Neural crest cell (in vitro differentiated cells): Measurements from ENCODE around the gene NOL9. TPM values are rescaled to one million over a fixed set of nuclear protein-coding genes. Genes with fewer than 3 reads are reported as not detected.

ENCODE experiments used
- DNase-seq: peaks from one replicate; pipeline ENCODE4 v3.0.0; 2021; ENCODE audit warnings: low read depth, mixed read lengths, low spot score
- H3K27ac Mint-ChIP-seq: one replicate; pipeline ENCODE4 v1.8.0; 2021; ENCODE audit warnings: mild to moderate bottlenecking, mixed read lengths; ENCODE audit not compliant: unreplicated experiment
- H3K27me3 Mint-ChIP-seq: 2 replicates; pipeline ENCODE4 v1.8.0; 2021; ENCODE audit warnings: low read depth, mild to moderate bottlenecking, mixed read lengths
- H3K36me3 Mint-ChIP-seq: 2 replicates; pipeline ENCODE4 v1.8.0; 2021; ENCODE audit warnings: low read depth, mild to moderate bottlenecking, mixed read lengths
- H3K4me1 Mint-ChIP-seq: 2 replicates; pipeline ENCODE4 v1.8.0; 2021; ENCODE audit warnings: mixed read lengths
- H3K4me3 Mint-ChIP-seq: one replicate; pipeline ENCODE4 v1.8.0; 2021; ENCODE audit warnings: mild to moderate bottlenecking, mixed read lengths
- H3K9me3 Mint-ChIP-seq: 2 replicates; pipeline ENCODE4 v1.8.0; 2021; ENCODE audit warnings: mixed read lengths
- CTCF ChIP-seq: fragments of 200-600 bp; sonication (generic); conservative IDR thresholded peaks from 2 replicates; pipeline ENCODE4 v1.5.0; 2021; ENCODE audit warnings: antibody characterized with exemption, mild to moderate bottlenecking
- total RNA-seq: library from RNA; stranded (reverse); gene quantifications from 2 replicates; pipeline ENCODE4 v1.2.1, GENCODE V29; 2021

NOL9 gene
- total RNA-seq, 1 donor from 2014 or later, result 47.2 TPM

DNA sequence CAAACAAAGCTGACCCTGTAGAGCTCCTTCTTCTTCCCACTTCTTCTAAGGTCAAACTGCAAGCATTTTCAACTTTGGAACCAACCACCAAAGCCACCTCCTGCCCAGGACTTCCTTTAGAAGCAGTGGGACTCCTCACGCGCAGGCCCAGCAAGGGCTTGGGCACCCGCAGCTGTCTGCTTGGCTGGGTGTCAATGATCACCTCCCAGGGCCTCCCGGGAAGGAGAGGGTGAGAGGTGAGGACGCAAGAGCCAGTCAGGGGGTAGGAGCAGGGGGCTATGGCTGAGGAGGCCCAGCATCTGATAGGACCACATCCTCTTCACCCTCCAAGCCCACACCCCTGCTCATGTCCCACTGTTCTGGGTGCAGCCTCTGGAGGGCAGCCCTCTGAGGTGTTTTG lies 38.1 kb upstream of the NOL9 start:
- Mint-ChIP-seq H3K36me3 (peaks cover 2% of the 10 kb centered on the region), H3K4me3 (no peak overlapping the region), H3K4me1 (no peaks in the 10 kb centered on the region), H3K27me3 (no peaks in the 10 kb centered on the region), H3K27ac (no peak overlapping the region), H3K9me3 (no peaks in the 10 kb centered on the region)
- no peak for TF ChIP-seq CTCF
- DNase-seq, result no peak

GRCh38 chr1:6591644-6592043 lies 37.3 kb upstream of the NOL9 start:
- TF ChIP-seq CTCF, result no peak
- Mint-ChIP-seq H3K9me3 (no peaks in the 10 kb centered on the region), H3K4me1 (no peaks in the 10 kb centered on the region), H3K36me3 (peaks cover 2% of the 10 kb centered on the region), H3K27ac (no peak overlapping the region), H3K4me3 (no peak overlapping the region), H3K27me3 (no peaks in the 10 kb centered on the region)
- no peak for DNase-seq

GRCh38 chr1:6591222-6591621 lies 36.9 kb upstream of the NOL9 start:
- H3K27ac Mint-ChIP-seq, result no peak overlapping the region

DNA sequence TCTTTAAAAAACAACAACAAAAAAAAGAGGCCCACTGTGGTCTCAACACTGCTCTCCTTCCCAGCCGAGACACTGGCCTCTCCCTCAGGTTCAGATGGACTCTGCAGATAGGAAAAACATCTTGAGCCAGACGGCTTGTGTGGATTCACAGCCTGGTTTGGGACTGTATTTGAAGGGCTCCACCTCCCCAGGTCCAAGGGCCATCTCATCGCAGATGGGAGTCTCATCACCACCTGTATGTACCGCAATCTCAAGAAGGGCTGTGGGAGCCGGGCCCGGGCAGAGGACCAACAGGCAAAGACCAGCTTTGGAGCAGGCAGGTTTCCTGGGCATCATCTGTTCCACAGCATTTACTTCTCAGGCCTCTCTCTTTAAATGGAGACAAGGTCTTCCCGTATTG lies 35.7 kb upstream of the NOL9 start:
- H3K27ac Mint-ChIP-seq, result no peak overlapping the region
- H3K4me1 Mint-ChIP-seq, result no peaks in the 10 kb centered on the region
- no peak for TF ChIP-seq CTCF
- H3K36me3 Mint-ChIP-seq, result peaks cover 2% of the 10 kb centered on the region
- H3K4me3 Mint-ChIP-seq, result peak overlapping the region; percentile 31
- H3K27me3 Mint-ChIP-seq, result no peaks in the 10 kb centered on the region
- no peak for DNase-seq
- no peaks in the 10 kb centered on the region for H3K9me3 Mint-ChIP-seq

More at GRCh38 chr1:6591222-6591621, 36.9 kb upstream of the NOL9 start:
- no peaks in the 10 kb centered on the region for H3K4me1 Mint-ChIP-seq
- no peak for DNase-seq
- H3K36me3 Mint-ChIP-seq, result peaks cover 2% of the 10 kb centered on the region
- no peaks in the 10 kb centered on the region for H3K9me3 Mint-ChIP-seq
- no peak for TF ChIP-seq CTCF
- H3K4me3 Mint-ChIP-seq, result no peak overlapping the region
- H3K27me3 Mint-ChIP-seq, result no peaks in the 10 kb centered on the region

DNA sequence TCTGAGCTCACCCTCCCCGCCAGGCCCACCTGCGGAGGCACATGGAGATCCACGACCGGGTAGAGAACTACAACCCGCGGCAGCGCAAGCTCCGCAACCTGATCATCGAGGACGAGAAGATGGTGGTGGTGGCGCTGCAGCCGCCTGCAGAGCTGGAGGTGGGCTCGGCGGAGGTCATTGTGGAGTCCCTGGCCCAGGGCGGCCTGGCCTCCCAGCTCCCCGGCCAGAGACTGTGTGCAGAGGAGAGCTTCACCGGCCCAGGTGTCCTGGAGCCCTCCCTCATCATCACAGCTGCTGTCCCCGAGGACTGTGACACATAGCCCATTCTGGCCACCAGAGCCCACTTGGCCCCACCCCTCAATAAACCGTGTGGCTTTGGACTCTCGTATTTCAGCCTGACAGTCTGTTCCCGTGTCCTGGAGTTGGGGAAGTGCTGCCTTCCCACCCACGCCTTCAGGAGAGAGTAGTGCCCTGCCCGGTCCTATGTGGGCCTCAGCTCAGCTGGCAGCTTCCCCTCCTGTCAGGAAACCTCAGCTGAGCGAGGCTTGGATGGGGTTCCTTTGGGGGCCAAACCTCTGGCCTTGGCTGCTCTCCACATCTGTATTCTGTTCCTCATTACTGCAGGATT lies 34.7 kb upstream of the NOL9 start:
- no peaks in the 10 kb centered on the region for H3K27me3 Mint-ChIP-seq
- peaks cover 1% of the 10 kb centered on the region for H3K36me3 Mint-ChIP-seq
- no peak for TF ChIP-seq CTCF
- no peaks in the 10 kb centered on the region for H3K9me3 Mint-ChIP-seq
- H3K4me1 Mint-ChIP-seq, result no peaks in the 10 kb centered on the region
- no peak overlapping the region for H3K4me3 Mint-ChIP-seq
- no peak for DNase-seq
- H3K27ac Mint-ChIP-seq, result no peak overlapping the region
